Hematopoietic multipotent progenitor cell treated with erythropoietin and hydrocortisone succinate and interleukin-3 and kit ligand, for 17 days (in vitro differentiated cells): ENCODE measurements around the gene COMMD1.

Experiments
- DNase-seq: peaks from one replicate; pipeline ENCODE4 v3.0.0-alpha.2; 2015; ENCODE audit warnings: low spot score

Gene COMMD1

DNA sequence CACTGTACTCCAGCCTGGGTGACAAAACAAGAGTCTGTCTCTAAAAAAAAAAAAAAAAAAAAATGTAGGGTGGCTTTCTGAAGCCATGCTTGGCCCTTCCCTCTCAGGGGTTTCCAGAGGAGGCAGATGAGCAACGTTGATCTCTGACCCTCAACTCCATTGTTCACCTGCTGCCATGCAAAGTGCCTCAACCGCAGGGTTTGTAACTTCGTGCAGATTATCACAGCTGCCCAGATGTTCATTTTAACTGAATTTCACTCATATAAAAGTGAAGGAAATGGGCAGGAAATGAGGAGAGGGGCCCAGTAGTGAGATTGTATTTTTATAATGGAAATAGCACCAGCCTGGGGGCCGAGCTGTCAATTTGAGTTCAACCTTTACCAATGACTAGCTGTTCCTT, 275.5 kb downstream of the COMMD1 start:
- no peak for DNase-seq

- DNase-seq: no peak
Measured at GRCh38 chr2:62181843-62182242, 276.4 kb downstream of the COMMD1 start.

DNA sequence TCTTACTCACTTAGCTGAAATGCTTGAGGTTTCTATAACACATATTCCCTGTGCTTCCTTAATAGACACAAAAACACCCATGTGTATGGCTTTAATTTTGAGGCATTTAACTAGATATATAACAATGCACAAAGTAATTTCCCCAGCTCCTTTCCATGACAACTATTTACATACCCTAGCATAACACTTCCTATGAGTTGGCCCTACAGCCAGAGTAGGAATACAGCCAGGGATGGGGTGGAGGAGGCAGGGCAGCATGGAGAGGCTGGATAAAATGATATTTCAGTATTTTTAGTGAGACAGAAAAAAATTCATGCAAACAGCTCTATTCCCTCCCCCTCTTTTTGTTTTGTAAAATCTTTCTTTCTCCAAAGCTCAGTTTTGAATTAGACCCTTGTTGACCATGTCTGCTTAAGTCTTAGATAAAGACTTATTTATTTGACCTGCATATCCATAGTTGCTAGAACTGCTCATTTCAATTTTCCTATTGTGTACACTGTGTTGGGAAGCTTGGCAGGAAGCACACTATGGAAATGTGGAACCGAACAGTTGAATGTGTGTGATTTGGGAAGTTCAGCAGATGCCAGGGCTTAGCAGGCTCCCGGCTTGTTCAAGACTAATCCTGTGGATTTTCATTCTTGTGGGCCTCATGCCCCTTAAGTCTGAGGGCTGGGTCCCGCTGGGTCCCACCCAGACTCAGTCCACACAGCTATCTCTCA, 279.2 kb downstream of the COMMD1 start:
- DNase-seq: no peak
